HG02759 (cell line): ENCODE measurements around the gene GABRB1.
A peak's percentile ranks its signal among the peaks of the same experiment; 100 is the strongest.

Source experiments
- ATAC-seq: cut with Tn5 transposase; IDR thresholded peaks from one replicate; pipeline ENCODE4 v1.9.1; 2021; ENCODE audit warnings: mild to moderate bottlenecking, moderate library complexity; ENCODE audit not compliant: unreplicated experiment

Gene GABRB1

DNA sequence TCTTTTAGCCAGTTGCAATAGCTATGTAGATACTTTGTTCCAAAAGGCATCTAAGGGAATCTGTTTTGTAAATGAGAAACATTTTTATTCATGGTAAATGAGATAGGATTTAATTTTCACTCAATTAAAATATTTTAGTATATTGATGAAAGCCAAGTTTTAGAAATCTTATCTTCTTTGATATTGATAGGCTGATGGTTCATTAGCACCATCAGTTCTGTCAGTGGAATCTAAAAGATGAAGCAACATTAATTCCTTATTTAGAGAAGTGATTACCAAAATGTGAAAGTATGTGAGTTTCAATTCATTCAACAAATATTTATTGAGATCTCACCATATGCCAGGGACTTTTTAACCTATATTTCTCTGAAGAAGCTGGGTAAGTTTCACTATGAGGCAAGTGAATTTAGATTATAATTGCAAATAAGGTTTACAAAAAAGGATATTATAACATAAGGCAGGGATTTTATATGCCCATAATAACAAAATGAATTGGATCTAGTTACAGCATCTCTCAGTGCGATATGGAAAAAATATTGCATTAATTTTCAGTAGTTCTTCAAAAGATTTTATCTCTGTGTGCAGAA is 79.3 kb downstream of the GABRB1 start:
- ATAC-seq, result no peak

GRCh38 chr4:47118192-47118929 is 87.0 kb downstream of the GABRB1 start:
- ATAC-seq, result no peak

- ATAC-seq, result no peak
These were observed 89.4 kb downstream of the GABRB1 start for GRCh38 chr4:47120783-47121182.

GRCh38 chr4:47122592-47123291 is 91.4 kb downstream of the GABRB1 start:
- peak; percentile 97 for ATAC-seq

DNA sequence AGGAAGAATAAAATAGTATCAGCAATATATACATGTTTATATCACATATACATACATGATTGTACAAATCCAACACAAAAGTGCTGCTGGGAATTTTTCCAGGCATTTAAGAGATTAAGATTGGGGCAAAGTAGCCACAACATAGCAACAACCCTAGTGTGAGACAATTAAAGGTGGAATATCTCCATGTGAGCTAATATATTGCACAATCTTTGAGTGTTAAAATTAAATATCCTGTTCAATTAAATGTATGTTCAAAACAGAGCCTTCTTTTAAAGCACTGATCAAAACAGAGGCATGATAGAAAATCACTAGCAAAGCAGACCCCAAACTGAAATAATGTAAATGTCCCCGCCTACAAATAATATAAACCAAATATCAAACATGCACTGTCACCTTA is 97.6 kb downstream of the GABRB1 start:
- ATAC-seq, result no peak

GRCh38 chr4:47135210-47135609 is 103.8 kb downstream of the GABRB1 start:
- ATAC-seq, result no peak

- no peak for ATAC-seq
These were observed 111.9 kb downstream of the GABRB1 start for GRCh38 chr4:47143261-47143660.

DNA sequence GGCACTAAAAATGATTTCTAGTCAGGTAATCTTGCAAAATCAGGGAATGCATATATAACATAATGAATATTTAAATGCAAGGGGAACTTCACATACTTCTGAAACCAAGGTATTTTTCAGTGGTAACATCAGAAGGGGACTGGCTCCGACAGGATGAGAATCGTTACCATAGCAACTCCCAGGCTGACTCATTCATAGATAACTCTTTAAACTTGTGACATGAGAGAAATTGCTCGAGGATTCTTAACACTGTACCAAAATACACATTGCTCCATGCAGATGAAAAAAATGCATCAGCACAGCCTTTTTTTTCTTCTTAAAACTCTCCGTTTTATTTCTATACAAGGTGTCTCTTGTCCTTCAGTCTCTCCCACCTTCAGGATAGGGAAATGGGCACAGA is 114.3 kb downstream of the GABRB1 start:
- peak; percentile 97 for ATAC-seq

- no peak for ATAC-seq
These were observed 123.5 kb downstream of the GABRB1 start for GRCh38 chr4:47154816-47155370.

DNA sequence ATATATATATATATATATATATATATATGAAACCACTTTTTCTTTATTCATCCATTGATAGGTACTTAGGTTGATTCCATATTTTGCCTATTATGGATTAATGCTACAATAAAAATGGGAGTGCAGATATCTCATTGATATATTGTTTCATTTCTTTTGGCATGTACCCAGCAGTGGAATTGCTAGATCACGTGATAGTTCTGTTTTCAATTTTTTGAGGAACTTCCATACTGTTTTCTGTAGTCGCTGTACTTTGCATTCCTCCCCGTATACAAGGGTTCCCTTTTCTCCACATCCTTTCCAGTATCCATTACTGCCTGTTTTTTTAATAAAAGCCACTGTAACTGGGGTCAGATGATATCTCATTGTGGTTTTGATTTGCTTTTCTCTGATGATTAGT is 124.6 kb downstream of the GABRB1 start:
- no peak for ATAC-seq

DNA sequence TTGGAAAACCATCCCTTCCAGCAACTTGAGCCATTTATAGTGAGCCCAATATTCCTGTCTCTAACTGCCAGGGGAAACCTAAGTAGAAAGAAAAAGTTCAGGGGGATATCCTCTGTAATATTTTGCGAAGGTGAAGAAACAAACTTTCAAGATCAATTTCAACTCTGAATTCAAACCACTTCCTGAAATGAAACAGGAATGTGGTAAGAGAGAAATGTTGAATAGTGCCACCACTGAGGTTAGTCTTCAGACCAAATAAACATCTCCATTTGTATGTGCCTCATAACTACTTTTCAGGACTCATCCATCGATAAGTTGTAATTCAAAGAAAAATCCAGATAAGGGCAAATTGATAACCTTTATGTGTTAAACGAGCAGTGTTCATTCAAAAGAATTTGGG is 128.7 kb downstream of the GABRB1 start:
- no peak for ATAC-seq

- ATAC-seq, result no peak
These were observed 136.0 kb downstream of the GABRB1 start for GRCh38 chr4:47167081-47168035.

DNA sequence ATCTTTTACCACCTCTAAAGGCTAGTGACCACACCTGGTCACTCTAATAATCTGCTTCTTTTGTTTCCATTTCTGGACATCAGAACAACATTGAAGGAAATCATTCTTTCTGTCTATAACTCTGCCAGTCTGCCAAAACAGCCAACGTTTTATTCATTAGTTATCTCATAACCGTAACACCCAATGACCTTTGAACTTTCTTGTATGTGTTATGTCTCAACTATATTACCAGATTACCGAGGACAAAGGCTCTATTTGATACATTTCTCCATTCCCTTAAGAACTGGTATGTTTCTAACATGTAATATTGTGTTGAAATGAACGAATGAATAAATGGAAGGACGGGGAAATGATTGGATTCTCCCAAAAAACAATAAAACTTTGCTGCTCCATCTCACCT is 152.7 kb downstream of the GABRB1 start:
- ATAC-seq, result no peak

GRCh38 chr4:47185761-47186160 is 154.4 kb downstream of the GABRB1 start:
- ATAC-seq, result no peak

DNA sequence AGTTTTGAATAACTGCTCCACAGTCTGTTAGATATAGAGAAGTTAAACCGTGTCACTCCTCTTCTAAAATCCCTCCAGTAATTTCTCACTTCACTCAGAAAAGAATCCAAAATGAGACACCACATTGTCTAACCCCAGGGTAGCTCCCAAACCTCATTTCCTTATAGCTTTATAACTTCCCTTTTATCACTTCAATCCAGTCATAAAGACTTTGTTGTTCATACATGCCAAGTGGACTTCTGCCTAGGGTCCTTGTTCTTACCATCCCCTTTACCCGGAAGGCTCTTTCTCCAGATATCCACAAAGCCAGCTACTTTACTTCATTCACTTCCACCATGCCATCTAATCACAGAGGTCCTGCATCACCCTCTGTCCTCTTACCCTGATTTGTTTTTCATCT is 156.2 kb downstream of the GABRB1 start:
- ATAC-seq, result no peak

GRCh38 chr4:47193179-47193578 is 161.8 kb downstream of the GABRB1 start:
- no peak for ATAC-seq

DNA sequence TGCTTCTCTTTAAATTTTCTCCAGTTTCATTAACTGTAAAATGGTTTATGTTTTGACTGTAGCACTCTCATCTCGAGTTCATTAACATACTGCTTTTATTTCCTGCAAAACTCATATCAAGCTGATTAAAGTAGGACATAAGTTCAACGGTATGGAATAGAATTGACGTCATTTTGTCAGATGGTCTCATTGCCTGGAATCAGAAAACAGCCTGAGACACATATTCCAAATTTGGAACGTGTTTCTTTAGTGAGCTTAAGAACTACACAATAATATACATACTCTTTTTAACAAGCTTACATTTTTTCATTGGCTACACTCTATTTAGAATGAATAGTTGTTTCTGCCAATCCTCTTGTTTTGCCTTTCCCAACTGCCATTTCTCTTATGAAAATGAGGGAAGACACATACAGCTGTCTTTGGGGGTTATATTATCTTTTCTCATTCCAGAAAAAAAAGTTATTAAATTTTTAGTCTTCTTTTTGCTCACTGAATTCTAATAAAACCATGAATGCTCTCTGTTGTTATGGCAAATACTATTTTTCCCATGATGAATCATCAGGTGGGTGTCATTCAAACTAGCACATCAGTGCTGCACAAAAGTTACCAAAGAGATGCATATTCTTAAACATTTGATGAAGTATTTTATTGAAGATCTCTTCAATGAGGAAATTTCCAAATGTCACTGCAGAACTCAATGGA is 162.8 kb downstream of the GABRB1 start:
- ATAC-seq, result no peak

GRCh38 chr4:47195706-47196105 is 164.3 kb downstream of the GABRB1 start:
- no peak for ATAC-seq

- ATAC-seq, result no peak
These were observed 167.4 kb downstream of the GABRB1 start for GRCh38 chr4:47198791-47199190.

- no peak for ATAC-seq
These were observed 172.2 kb downstream of the GABRB1 start for GRCh38 chr4:47203593-47203992.
